H1 (cell line): ENCODE measurements around the gene GPC3. TPM values are rescaled to one million over a fixed set of nuclear protein-coding genes. Genes with fewer than 3 reads are reported as not detected.

Experiments used
- CTCF ChIA-PET: fragments of 300-600 bp; sonication (Branson Sonifier 250); formaldehyde crosslinking; loops from one replicate; lab custom pipeline; 2021; ENCODE audit not compliant: partially characterized antibody; lab: Charles Lee
- POLR2A ChIA-PET: fragments of 300-600 bp; sonication (Branson Sonifier 250); formaldehyde crosslinking; loops from one replicate; lab custom pipeline; 2021; ENCODE audit warnings: inconsistent platforms; ENCODE audit not compliant: partially characterized antibody; lab: Charles Lee
- DNase-seq, 2 experiments: peaks; one replicate each; pipeline versions ENCODE4 v3.0.0 to v3.0.0-alpha.2; 2010 to 2022; ENCODE audit warnings: low spot score in 2 of 2, low read depth in 1 of 2, mixed read lengths in 1 of 2
- FAIRE-seq: peaks from 2 replicates; lab custom pipeline; 2011; peaks lifted over from hg19 to GRCh38; lab: Jason Lieb, UNC
- H2AFZ ChIP-seq: 2 replicates; pipeline ENCODE4 v1.8.1; 2012; ENCODE audit warnings: low read length, inconsistent platforms
- H2AK5ac ChIP-seq: 2 replicates; pipeline ENCODE4 v1.6.1; 2013; ENCODE audit warnings: low read depth, low read length
- H2BK120ac ChIP-seq: replicated peaks from 2 replicates; pipeline ENCODE3; 2013; ENCODE audit warnings: low read depth, low read length, inconsistent platforms
- H2BK12ac ChIP-seq: 2 replicates; pipeline ENCODE4 v1.6.1; 2013; ENCODE audit warnings: low read depth, low read length
- H2BK15ac ChIP-seq: 2 replicates; pipeline ENCODE4 v1.6.1; 2013; ENCODE audit warnings: low read length
- H2BK20ac ChIP-seq: 2 replicates; pipeline ENCODE4 v1.6.1; 2013; ENCODE audit warnings: low read length
- H2BK5ac ChIP-seq: 2 replicates; pipeline ENCODE4 v1.6.1; 2013; ENCODE audit warnings: low read depth, low read length
- H3K14ac ChIP-seq: 2 replicates; pipeline ENCODE4 v1.6.1; 2013; ENCODE audit warnings: inconsistent platforms; ENCODE audit not compliant: insufficient read length
- H3K18ac ChIP-seq: 2 replicates; pipeline ENCODE4 v1.6.1; 2013; ENCODE audit warnings: low read length; ENCODE audit errors: extremely low read depth
- H3K23ac ChIP-seq: 2 replicates; pipeline ENCODE4 v1.6.1; 2013; ENCODE audit warnings: inconsistent platforms; ENCODE audit not compliant: insufficient read length
- H3K23me2 ChIP-seq: 2 replicates; pipeline ENCODE4 v1.6.1; 2013; ENCODE audit warnings: low read depth, low read length
- H3K27ac ChIP-seq: 2 replicates; pipeline ENCODE4 v1.6.1; 2011; ENCODE audit warnings: low read depth, low read length, inconsistent platforms
- H3K27me3 ChIP-seq, 4 experiments: replicated peaks in 1 of 4; 1 replicate in 1 of 4; 2 replicates in 3 of 4; pipeline versions ENCODE4 v1.6.1 to v1.8.1; 2011 to 2013; ENCODE audit warnings: low read length in 3 of 4, mild to moderate bottlenecking in 3 of 4, inconsistent platforms in 2 of 4, mixed read lengths in 2 of 4, moderate library complexity in 1 of 4; ENCODE audit not compliant: control insufficient read depth in 3 of 4, insufficient read depth in 3 of 4; ENCODE audit errors: extremely low read depth in 1 of 4
- H3K36me3 ChIP-seq, 4 experiments: 2 replicates each; pipeline versions ENCODE4 v1.6.1 to v1.8.1; 2011 to 2013; ENCODE audit warnings: mild to moderate bottlenecking in 4 of 4, low read length in 3 of 4, moderate library complexity in 2 of 4, control low read depth in 1 of 4, inconsistent platforms in 1 of 4; ENCODE audit not compliant: insufficient read depth in 4 of 4, control insufficient read depth in 2 of 4
- H3K4ac ChIP-seq: replicated peaks from 2 replicates; pipeline ENCODE3; 2013; ENCODE audit warnings: low read length, low read depth, mixed read lengths, inconsistent platforms; ENCODE audit not compliant: insufficient read length
- H3K4me1 ChIP-seq, 4 experiments: replicated peaks in 1 of 4; 1 replicate in 1 of 4; 2 replicates in 3 of 4; pipeline versions ENCODE4 v1.6.1 to v1.8.1; 2011 to 2013; ENCODE audit warnings: low read length in 3 of 4, inconsistent platforms in 2 of 4, mixed read lengths in 1 of 4; ENCODE audit not compliant: insufficient read depth in 4 of 4, control insufficient read depth in 3 of 4
- H3K4me2 ChIP-seq, 2 experiments: 2 replicates each; pipeline versions ENCODE4 v1.6.1 to v1.8.1; 2011 to 2013; ENCODE audit warnings: low read depth in 2 of 2, low read length in 2 of 2, control low read depth in 1 of 2, inconsistent platforms in 1 of 2, mild to moderate bottlenecking in 1 of 2; ENCODE audit not compliant: insufficient read depth in 1 of 2
- H3K4me3 ChIP-seq, 4 experiments: fragments of 200-600, 300-600 bp in 1 of 4; sonication (generic), shearing (Covaris generic), sonication (Bioruptor Twin) in 1 of 4; 2 replicates each; pipeline versions ENCODE4 v1.5.1 to v1.8.1; 2011 to 2016; ENCODE audit warnings: low read length in 4 of 4, low read depth in 3 of 4, control low read depth in 2 of 4, inconsistent platforms in 2 of 4, mild to moderate bottlenecking in 2 of 4, mixed read lengths in 1 of 4, moderate library complexity in 1 of 4; ENCODE audit not compliant: insufficient read depth in 2 of 4; ENCODE audit errors: extremely low read depth in 1 of 4
- H3K56ac ChIP-seq: replicated peaks from 2 replicates; pipeline ENCODE3; 2013; ENCODE audit warnings: low read depth, mild to moderate bottlenecking, mixed read lengths, low read length, inconsistent platforms; ENCODE audit not compliant: insufficient read length
- H3K79me1 ChIP-seq: 2 replicates; pipeline ENCODE4 v1.6.1; 2013; ENCODE audit warnings: low read depth, low read length, control low read depth
- H3K79me2 ChIP-seq, 2 experiments: 2 replicates each; pipeline versions ENCODE4 v1.6.1 to v1.8.1; 2012 to 2013; ENCODE audit warnings: low read length in 2 of 2, mild to moderate bottlenecking in 2 of 2, inconsistent platforms in 1 of 2; ENCODE audit not compliant: insufficient read depth in 2 of 2, control insufficient read depth in 1 of 2
- H3K9ac ChIP-seq, 4 experiments: replicated peaks in 1 of 4; 1 replicate in 1 of 4; 2 replicates in 3 of 4; pipeline versions ENCODE4 v1.6.1 to v1.8.1; 2011 to 2013; ENCODE audit warnings: low read depth in 3 of 4, low read length in 3 of 4, control low read depth in 2 of 4, mild to moderate bottlenecking in 2 of 4, moderate library complexity in 2 of 4, inconsistent platforms in 1 of 4; ENCODE audit errors: extremely low read depth in 1 of 4
- H3K9me3 ChIP-seq, 2 experiments: 2 replicates each; pipeline versions ENCODE4 v1.6.1 to v1.8.1; 2012 to 2013; ENCODE audit warnings: mild to moderate bottlenecking in 2 of 2, moderate library complexity in 2 of 2, control low read depth in 1 of 2, inconsistent platforms in 1 of 2, low read depth in 1 of 2, low read length in 1 of 2, mixed read lengths in 1 of 2; ENCODE audit not compliant: insufficient read depth in 2 of 2
- H4K20me1 ChIP-seq, 2 experiments: replicated peaks in 1 of 2; 2 replicates each; pipeline versions ENCODE3 to v1.8.1; 2011 to 2013; ENCODE audit warnings: inconsistent platforms in 2 of 2, low read length in 2 of 2, mild to moderate bottlenecking in 1 of 2; ENCODE audit not compliant: insufficient read depth in 2 of 2, control insufficient read depth in 1 of 2
- H4K5ac ChIP-seq: 2 replicates; pipeline ENCODE4 v1.6.1; 2013; ENCODE audit warnings: low read length, low read depth, mixed read lengths, inconsistent platforms; ENCODE audit not compliant: insufficient read length
- H4K8ac ChIP-seq: 2 replicates; pipeline ENCODE4 v1.8.0; 2013; ENCODE audit warnings: mild to moderate bottlenecking, moderate library complexity, low read length, inconsistent platforms; ENCODE audit not compliant: insufficient read depth; ENCODE audit errors: extremely low read depth
- H4K91ac ChIP-seq: replicated peaks from 2 replicates; pipeline ENCODE3; 2013; ENCODE audit warnings: low read length, mixed read lengths, inconsistent platforms; ENCODE audit not compliant: insufficient read length
- BRCA1 ChIP-seq: IDR thresholded peaks from 2 replicates; pipeline ENCODE4 v1.6.1; 2012; ENCODE audit warnings: low read depth, low read length, improper control_type of control experiment
- CREB1 ChIP-seq: IDR thresholded peaks from 2 replicates; pipeline ENCODE4 v1.6.1; 2012; ENCODE audit warnings: inconsistent platforms
- CTCF ChIP-seq, 3 experiments: IDR thresholded peaks; 1 replicate in 2 of 3; 2 replicates in 1 of 3; pipeline versions ENCODE4 v1.5.1 to v1.6.1; 2011; ENCODE audit warnings: low read length in 3 of 3, mild to moderate bottlenecking in 3 of 3, inconsistent platforms in 2 of 3, low read depth in 1 of 3, moderate library complexity in 1 of 3; ENCODE audit not compliant: insufficient read depth in 1 of 3; ENCODE audit errors: control extremely low read depth in 1 of 3
- HDAC6 ChIP-seq: IDR thresholded peaks from one replicate; pipeline ENCODE4 v1.7.1; 2012; ENCODE audit warnings: low read depth, mild to moderate bottlenecking, inconsistent platforms, low read length, moderate library complexity
- PHF8 ChIP-seq: fragments of 200-600 bp; sonication (generic); conservative IDR thresholded peaks from 2 replicates; pipeline ENCODE4 v1.7.1; 2012; ENCODE audit warnings: low read depth, mild to moderate bottlenecking, inconsistent platforms, low read length, moderate library complexity
- TAF1 ChIP-seq: IDR thresholded peaks from 2 replicates; pipeline ENCODE4 v1.6.1; 2011; ENCODE audit warnings: mild to moderate bottlenecking, low read depth, low read length
- ZNF274 ChIP-seq: IDR thresholded peaks from 2 replicates; pipeline ENCODE4 v1.7.0; 2012; ENCODE audit warnings: low read length, borderline replicate concordance; ENCODE audit errors: extremely low read depth
- WGBS, 2 experiments: shearing (Covaris generic) in 1 of 2; methylation state at CpG; one replicate each; pipeline versions ENCODE4 v1.1.6 to v1.1.7; 2013 to 2015; ENCODE audit warnings: low lambda C conversion rate in 2 of 2, mixed read lengths in 2 of 2, inconsistent platforms in 1 of 2, low coverage in 1 of 2, missing lambda C conversion rate in 1 of 2; ENCODE audit not compliant: insufficient replicate concordance in 2 of 2, insufficient coverage in 1 of 2, insufficient read length in 1 of 2; ENCODE audit errors: extremely low coverage in 1 of 2, missing lambda C conversion rate in 1 of 2; 5-methylcytosine and 5-hydroxymethylcytosine counted together
- polyA plus RNA-seq, 7 experiments: library from polyadenylated mRNA; depleted of rRNA in 3 of 7; stranded (reverse) in 5 of 7; unstranded in 2 of 7; fragments of >200 nt in 5 of 7; fragments of 200-250 nt in 2 of 7; gene quantifications; 1 replicate in 5 of 7; 2 replicates in 1 of 7; 4 replicates in 1 of 7; pipeline versions ENCODE4 v1.2.1 to v1.2.3, GENCODE V29; 2011 to 2013; ENCODE audit warnings: missing spikeins in 2 of 7, mixed read lengths in 2 of 7
- total RNA-seq: library from RNA; stranded (reverse); fragmentation: NEBNext Ultra II Directional; extraction: Animal tissue kit (Norgen Biotek cat#: 25700); gene quantifications from 2 replicates; pipeline ENCODE4 v1.2.1, GENCODE V29; 2021

GPC3 gene
- total and polyA plus RNA-seq, 2 of the 8 experiments (the other 6 are each of a cell fraction or from before 2014, with no cell fraction given), result 64.8 to 71.9 TPM

DNA sequence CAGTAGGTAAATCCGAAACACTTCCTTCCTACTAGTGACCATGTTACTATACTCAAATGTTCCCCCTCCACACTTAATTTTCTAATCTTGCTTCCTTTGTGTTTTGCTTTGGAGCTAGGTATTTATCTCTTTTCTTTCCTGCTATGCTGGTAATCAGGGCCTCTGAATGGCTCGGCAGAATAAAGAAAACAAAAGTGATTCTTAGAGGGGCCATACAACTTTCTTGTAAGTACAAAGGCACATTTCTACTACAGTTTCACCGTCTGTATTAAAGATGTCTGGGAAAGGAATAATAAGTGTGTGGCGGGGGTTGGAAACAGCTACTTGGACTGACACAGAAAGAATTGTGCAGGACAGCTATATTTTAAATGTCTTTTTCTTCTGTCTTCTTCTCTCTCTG, 50.3 kb downstream of the GPC3 start:
- Histone ChIP-seq H3K36me3 (no peaks in the 10 kb centered on the region), H3K14ac (no peak overlapping the region), H3K9ac (no peak overlapping the region), H3K23ac (no peak overlapping the region), H3K4ac (no peak overlapping the region), H2AK5ac (no peak overlapping the region), H2AFZ (no peak overlapping the region), H3K27me3 (no peaks in the 10 kb centered on the region), H3K27ac (no peak overlapping the region), H2BK20ac (no peak overlapping the region), H3K79me1 (no peaks in the 10 kb centered on the region), H3K4me2 (no peak overlapping the region), H4K20me1 (no peaks in the 10 kb centered on the region), H2BK15ac (no peak overlapping the region), H2BK120ac (no peak overlapping the region), H3K9me3 (no peaks in the 10 kb centered on the region), H2BK12ac (no peak overlapping the region), H3K23me2 (no peaks in the 10 kb centered on the region), H4K8ac (no peak overlapping the region), H3K4me1 (no peaks in the 10 kb centered on the region), H3K18ac (no peak overlapping the region), H3K4me3 (no peak overlapping the region), H3K79me2 (no peaks in the 10 kb centered on the region), H4K91ac (no peak overlapping the region), H4K5ac (no peak overlapping the region), H3K56ac (no peak overlapping the region), H2BK5ac (no peak overlapping the region)
- FAIRE-seq (no peak), DNase-seq (no peak)
- 81% methylated on average over 4 of the region's 4 CpGs; no CpG with 5 or more reads in 1 of the 2 experiments for WGBS, 2 experiments
- CTCF ChIA-PET, result interaction anchor here (1.0 to 2.5 kb wide), 5 partner anchors 9 to 1245 kb away, joined by 3 to 5 read pairs (median 4); no protein-coding TSS in a partner anchor
- POLR2A ChIA-PET, result no interaction called here
- no peak for TF ChIP-seq PHF8
- no peak for TF ChIP-seq TAF1
- no peak for TF ChIP-seq CTCF (IDR thresholded peaks at IDR 0.05; ENCODE audit: control extremely low read depth in 1 of 3, insufficient read depth in 1 of 3, low read depth in 1 of 3, low read length in 3 of 3)
- no peak for TF ChIP-seq BRCA1
- no peak for TF ChIP-seq CREB1
- no peak for TF ChIP-seq ZNF274
- no peak for TF ChIP-seq HDAC6
